GM19193 (cell line): ENCODE data around the gene BTK.
A peak's percentile ranks its signal among the peaks of the same experiment; 100 is the strongest.

Source experiments
- POLR2A ChIP-seq: IDR thresholded peaks from 4 replicates; pipeline ENCODE4 v1.6.1; 2011; ENCODE audit not compliant: insufficient read depth, insufficient read length; ENCODE audit errors: extremely low read depth

Gene BTK

GRCh38 chrX:101407167-101407747 is 21.3 kb upstream of the BTK start:
- no peak for TF ChIP-seq POLR2A

DNA sequence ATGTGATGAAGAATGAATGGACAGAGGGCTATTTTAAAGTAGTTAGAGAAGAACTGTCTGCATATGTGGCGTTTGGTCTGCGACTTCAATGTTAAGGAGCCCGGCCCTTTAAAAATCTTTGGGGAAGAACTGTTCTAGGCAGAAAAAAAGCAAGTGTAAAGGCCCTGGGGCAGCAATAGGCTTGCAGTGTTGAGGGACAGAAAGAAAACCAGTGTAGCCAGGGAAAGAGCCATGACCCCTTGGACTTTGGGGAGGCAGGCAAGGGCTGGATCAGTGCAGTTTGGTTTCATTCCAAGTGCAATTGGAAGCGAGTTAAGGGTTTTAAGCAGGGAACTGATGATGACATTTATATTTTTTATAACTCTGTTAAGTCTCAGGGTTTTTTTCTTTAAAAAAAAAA is 13.8 kb upstream of the BTK start:
- no peak for TF ChIP-seq POLR2A

DNA sequence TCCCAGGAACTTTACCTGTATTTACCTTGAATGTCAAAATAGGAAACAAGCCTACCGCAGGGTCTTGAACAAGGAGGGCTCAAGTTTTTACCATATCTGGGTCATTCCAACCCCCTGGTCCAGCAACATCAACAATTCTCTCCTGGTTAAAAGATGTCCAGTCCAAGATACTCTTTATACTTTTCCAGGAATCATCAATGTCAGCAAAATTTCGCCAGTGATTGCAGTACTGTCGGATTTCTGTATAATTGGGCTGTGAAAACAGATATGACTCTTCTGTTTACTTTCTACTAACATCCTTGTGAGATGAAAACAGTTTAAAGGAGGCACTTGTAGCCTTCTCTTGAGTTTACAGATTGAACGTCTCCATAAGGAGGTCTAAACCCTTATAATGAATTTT is 12.7 kb upstream of the BTK start:
- no peak for TF ChIP-seq POLR2A

DNA sequence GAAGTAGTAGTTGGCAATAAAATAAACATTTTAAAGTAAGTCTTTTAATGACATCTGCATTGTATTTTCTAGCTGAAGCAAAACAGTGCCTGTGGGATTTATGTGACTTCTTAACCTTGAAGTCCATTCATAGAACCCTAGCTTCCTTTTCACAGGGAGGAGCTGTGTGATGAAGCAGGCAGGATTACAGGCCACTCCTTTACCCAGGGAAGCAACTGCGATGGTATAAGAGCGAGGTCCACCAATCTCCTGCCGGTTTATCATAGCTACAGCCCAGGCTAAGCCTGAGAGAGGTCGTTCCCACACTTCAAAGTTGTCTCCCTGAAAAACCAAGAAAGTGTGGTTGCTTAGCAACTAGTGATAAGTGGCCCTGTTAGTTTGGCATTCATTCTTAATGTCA is 11.8 kb upstream of the BTK start:
- TF ChIP-seq POLR2A = no peak

GRCh38 chrX:101395789-101396188 is 9.8 kb upstream of the BTK start:
- TF ChIP-seq POLR2A = no peak

DNA sequence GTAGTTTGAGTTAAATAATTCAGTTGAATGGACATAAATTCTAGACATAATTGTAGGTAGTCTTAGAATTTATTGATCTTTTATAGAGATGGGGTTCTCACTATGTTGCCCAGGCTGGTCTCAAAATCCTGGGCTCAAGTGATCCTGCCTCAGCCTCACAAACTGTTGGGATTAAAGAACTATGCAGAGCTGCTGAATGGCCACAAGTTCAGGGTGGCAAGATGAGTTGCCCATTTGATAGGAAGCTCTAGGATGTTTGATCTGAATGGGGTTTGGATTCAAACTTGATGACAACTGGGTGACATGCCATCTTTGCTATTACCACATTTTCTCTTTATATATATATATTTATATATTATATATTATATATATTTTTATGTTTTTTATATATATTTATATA is 8.4 kb upstream of the BTK start:
- no peak for TF ChIP-seq POLR2A

DNA sequence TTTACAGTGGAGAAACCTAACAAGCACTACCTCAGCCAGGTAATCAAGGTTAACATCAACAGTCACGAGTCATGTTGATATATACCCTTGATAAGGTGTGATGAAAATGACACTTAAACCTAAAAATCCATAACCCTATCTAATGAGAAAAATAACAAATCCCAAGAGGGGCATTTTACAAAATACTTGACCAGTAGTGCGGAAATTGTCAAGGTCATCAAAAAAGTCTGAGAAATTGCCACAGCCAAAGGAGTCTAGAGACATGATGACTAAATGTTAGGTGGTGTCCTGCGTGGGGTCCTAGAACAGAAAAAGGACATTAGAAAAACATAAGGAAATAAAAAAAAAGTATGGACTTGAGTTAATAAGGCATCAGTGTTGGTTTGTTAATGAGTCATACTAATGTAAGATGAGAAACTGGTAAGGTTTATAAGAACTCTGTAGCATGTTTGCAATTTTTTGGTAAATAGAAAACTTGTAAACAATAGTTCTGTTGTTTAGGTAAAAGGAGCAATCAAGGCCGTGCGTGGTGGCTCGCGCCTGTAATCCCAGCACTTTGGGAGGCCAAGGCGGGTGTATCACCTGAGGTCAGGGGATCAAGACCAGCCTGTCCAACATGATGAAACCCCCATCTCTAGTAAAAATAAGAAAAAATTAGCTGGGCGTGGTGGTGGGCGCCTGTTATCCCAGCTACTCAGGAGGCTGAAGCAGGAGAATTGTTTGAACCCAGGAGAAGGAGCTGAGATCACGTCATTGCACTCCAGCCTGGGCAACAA is 7.7 kb upstream of the BTK start:
- no peak for TF ChIP-seq POLR2A

GRCh38 chrX:101391831-101392230 is 5.8 kb upstream of the BTK start:
- no peak for TF ChIP-seq POLR2A

DNA sequence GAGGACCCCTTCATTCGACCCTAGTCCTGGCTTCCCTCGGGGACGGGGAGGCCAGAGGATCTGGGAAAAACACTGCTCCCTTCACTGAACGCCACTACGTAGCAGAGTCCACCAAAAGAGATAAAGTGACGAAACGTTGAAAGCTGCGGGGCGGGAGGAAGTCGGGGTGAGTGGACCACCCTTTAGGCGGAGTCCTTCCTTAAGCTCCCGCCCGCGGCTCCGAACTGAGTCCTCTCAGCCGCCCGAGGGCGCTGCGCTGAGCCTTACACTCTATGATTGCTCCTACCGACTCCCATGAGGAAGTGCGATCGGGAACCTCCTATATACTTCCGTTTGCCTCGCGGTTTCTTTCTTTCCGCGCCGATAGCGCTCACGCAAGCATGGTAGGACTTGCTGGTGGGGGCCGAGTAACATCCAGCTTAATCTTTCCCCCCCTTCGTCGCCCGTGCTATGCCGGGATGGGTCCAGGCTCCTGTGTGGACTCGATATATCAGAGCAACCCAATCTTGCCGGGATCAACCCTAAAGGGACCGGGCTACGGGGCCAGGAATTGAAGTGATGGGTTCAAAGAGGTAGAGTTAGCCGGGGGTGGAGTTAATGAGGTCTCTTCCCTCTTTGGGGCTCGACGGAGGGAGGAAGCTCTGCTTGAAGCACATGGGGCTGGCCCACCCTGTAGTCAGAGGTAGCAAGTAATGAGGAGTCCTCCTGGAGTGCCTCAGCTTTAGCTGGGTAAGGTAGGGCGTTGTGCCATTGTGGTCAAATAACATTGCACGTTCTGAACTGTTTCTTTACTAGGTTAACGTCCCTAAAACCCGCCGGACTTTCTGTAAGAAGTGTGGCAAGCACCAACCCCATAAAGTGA is 4.9 kb upstream of the BTK start, which contains the start of gene RPL36A:
RPL36A (plus strand) TSS at position 348 of the 862 bp plus-strand sequence; CDS start at position 381, 33 bp downstream.
- peak; percentile 96 for TF ChIP-seq POLR2A

GRCh38 chrX:101388604-101389003 is 2.6 kb upstream of the BTK start:
- no peak for TF ChIP-seq POLR2A

DNA sequence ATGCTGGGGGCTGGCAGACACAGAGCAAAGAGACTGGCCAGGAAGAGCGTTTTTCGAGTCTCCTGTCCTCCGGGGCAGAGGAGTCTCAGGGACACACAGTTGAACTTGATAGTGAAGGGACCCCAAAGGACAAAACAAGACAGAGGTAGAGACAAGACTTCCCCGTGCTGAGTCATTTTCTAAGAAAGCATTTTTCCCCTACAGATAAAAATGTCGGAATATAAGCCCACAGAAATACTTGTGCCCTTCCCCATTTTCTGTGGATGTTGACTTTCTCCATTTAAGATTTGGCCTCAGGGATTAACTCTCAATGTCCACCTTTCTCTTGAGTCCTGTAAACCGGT is 523 bp upstream of the BTK start:
- TF ChIP-seq POLR2A = no peak

- no peak for TF ChIP-seq POLR2A
These were observed 836 bp downstream of the BTK start for GRCh38 chrX:101385026-101385684.

DNA sequence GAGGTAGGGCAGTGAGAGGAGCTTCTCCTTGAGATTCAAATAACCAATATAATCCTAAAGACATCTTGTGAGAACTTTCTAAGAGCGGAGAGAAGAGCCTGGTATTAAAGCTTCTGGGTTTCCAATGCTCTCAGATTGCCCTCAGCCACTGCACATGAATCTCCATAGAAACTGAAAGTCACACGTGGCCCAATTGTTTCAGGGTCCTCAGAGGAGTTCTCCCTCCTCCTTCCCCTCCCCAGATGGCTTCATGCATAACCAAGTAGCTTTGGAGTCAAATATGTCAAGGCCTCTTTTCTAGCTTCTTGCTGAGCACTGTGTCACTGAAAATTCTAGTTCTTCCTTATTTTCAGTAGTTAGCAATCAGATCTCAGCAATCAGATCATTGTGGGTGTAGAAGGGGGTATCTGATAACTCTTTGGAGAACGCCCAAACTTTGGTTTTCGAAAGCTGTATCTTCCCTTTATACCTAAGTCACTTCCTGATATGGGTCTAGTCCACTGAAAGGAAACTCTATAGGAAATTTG is 2.2 kb downstream of the BTK start:
- TF ChIP-seq POLR2A = no peak

DNA sequence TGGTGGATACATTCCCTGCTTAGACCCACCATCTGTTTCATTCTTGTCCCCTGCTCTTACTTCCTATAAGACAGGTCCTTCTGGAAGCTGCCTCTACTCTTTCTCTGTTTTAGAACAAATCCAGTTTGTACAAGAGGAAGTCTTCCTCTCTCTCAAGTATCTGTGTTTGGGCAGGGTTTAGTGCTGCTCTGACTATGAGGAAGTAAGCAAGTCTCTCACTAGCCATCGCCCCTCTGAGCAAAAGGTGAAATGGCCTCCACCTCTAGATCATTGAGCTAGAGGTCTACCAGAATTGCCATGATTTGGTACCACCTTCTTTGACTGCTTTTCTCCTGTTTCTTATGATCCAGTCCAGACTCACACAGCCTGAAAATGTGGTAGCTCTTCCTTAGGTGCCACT is 8.4 kb downstream of the BTK start:
- no peak for TF ChIP-seq POLR2A
